Endothelial cell of umbilical vein (primary cell): Measurements from ENCODE around the gene OTUD3.

Experiments
- EZH2 ChIP-seq: IDR thresholded peaks from 2 replicates; pipeline ENCODE4 v1.6.1; 2012; ENCODE audit warnings: borderline replicate concordance, low read depth, mild to moderate bottlenecking, moderate library complexity, low read length, inconsistent platforms; ENCODE audit not compliant: severe bottlenecking
- FOS ChIP-seq: IDR thresholded peaks from 2 replicates; pipeline ENCODE4 v1.6.1; 2011; ENCODE audit warnings: mild to moderate bottlenecking, low read length, moderate library complexity, borderline replicate concordance; ENCODE audit not compliant: insufficient read depth
- JUN ChIP-seq: IDR thresholded peaks from 2 replicates; pipeline ENCODE4 v1.6.1; 2011; ENCODE audit warnings: borderline replicate concordance, low read depth; ENCODE audit not compliant: insufficient read length, insufficient read depth
- POLR2A ChIP-seq: IDR thresholded peaks from 2 replicates; pipeline ENCODE4 v1.6.1; 2012; ENCODE audit warnings: low read depth, mild to moderate bottlenecking, control low read depth, low read length
- POLR2AphosphoS5 ChIP-seq: IDR thresholded peaks from 2 replicates; pipeline ENCODE4 v1.6.1; 2012; ENCODE audit warnings: low read depth, mild to moderate bottlenecking, control low read depth, low read length, moderate library complexity; ENCODE audit not compliant: insufficient read depth
- TF ChIP-seq, protein P1 (sequence below), 2 donors: IDR thresholded peaks; 1 replicate in 1 of 2; 2 replicates in 1 of 2; pipeline ENCODE4 v1.5.1; 2011; ENCODE audit warnings: low read length in 2 of 2, mild to moderate bottlenecking in 2 of 2, moderate library complexity in 2 of 2, control low read depth in 1 of 2, inconsistent platforms in 1 of 2, low read depth in 1 of 2; ENCODE audit not compliant: insufficient read depth in 1 of 2; ENCODE audit errors: extremely low read depth in 1 of 2
- TF ChIP-seq, protein P2 (sequence below): IDR thresholded peaks from 2 replicates; pipeline ENCODE4 v1.6.1; 2011; ENCODE audit not compliant: insufficient read depth, insufficient read length

DNA sequence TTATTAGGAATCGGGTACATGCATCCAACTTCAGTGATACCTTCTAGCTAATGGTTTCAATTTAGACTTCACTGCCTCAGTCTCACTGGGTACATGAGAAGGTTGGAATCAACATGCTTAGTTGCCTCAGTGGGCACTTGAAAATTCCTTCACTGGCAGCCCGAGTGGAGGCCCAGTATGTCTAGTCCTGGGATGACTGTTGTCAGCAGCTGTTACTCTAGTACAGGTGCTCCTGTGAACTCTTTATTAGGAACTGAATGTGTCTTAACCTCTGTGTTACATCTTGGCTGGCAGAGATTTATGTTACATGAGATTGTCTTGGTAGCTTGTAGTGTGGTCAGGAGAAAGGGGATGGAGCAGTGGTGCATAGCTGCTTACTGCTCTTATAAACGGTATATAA lies 27.8 kb downstream of the OTUD3 start:
- TF ChIP-seq EZH2 (no peak), POLR2A (no peak), POLR2AphosphoS5 (no peak), FOS (no peak), JUN (no peak)
- TF ChIP-seq, protein P1, sequence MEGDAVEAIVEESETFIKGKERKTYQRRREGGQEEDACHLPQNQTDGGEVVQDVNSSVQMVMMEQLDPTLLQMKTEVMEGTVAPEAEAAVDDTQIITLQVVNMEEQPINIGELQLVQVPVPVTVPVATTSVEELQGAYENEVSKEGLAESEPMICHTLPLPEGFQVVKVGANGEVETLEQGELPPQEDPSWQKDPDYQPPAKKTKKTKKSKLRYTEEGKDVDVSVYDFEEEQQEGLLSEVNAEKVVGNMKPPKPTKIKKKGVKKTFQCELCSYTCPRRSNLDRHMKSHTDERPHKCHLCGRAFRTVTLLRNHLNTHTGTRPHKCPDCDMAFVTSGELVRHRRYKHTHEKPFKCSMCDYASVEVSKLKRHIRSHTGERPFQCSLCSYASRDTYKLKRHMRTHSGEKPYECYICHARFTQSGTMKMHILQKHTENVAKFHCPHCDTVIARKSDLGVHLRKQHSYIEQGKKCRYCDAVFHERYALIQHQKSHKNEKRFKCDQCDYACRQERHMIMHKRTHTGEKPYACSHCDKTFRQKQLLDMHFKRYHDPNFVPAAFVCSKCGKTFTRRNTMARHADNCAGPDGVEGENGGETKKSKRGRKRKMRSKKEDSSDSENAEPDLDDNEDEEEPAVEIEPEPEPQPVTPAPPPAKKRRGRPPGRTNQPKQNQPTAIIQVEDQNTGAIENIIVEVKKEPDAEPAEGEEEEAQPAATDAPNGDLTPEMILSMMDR (IDR thresholded peaks at IDR 0.05; ENCODE audit: extremely low read depth in 1 of 2, insufficient read depth in 1 of 2, low read depth in 1 of 2, low read length in 2 of 2), result no peak
- TF ChIP-seq, protein P2, sequence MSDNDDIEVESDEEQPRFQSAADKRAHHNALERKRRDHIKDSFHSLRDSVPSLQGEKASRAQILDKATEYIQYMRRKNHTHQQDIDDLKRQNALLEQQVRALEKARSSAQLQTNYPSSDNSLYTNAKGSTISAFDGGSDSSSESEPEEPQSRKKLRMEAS, result no peak
